Liver (tissue), 9 donors: ENCODE data around the gene SNRPB2. TPM values are rescaled to one million over a fixed set of nuclear protein-coding genes. Genes with fewer than 3 reads are reported as not detected.

ENCODE experiments used
- DNase-seq: peaks from one replicate; pipeline ENCODE4 v3.0.0-alpha.2; 2017; ENCODE audit warnings: low spot score
- H3K27ac ChIP-seq, 2 donors: one replicate each; pipeline ENCODE4 v1.7.0; 2013; ENCODE audit warnings: inconsistent platforms in 2 of 2, low read length in 2 of 2, control low read depth in 1 of 2, low read depth in 1 of 2, mild to moderate bottlenecking in 1 of 2
- H3K27me3 ChIP-seq, 4 donors: one replicate each; pipeline versions ENCODE4 v1.6.1 to v1.7.0; 2013; ENCODE audit warnings: low read length in 3 of 4, inconsistent platforms in 1 of 4, mild to moderate bottlenecking in 1 of 4, moderate library complexity in 1 of 4; ENCODE audit not compliant: control insufficient read depth in 4 of 4, insufficient read depth in 4 of 4
- H3K36me3 ChIP-seq, 4 donors: one replicate each; pipeline versions ENCODE4 v1.6.1 to v1.7.0; 2013; ENCODE audit warnings: low read length in 3 of 4, mild to moderate bottlenecking in 3 of 4, low read depth in 1 of 4, moderate library complexity in 1 of 4; ENCODE audit not compliant: control insufficient read depth in 4 of 4, insufficient read depth in 3 of 4
- H3K4me1 ChIP-seq, 4 donors: one replicate each; pipeline versions ENCODE4 v1.6.1 to v1.7.0; 2013; ENCODE audit warnings: low read length in 3 of 4, mild to moderate bottlenecking in 3 of 4, moderate library complexity in 1 of 4; ENCODE audit not compliant: control insufficient read depth in 4 of 4, insufficient read depth in 4 of 4
- H3K4me3 ChIP-seq, 3 donors: one replicate each; pipeline versions ENCODE4 v1.6.1 to v1.7.0; 2013; ENCODE audit warnings: low read length in 3 of 3, control low read depth in 1 of 3, low read depth in 1 of 3, mild to moderate bottlenecking in 1 of 3
- H3K9ac ChIP-seq, 2 donors: one replicate each; pipeline ENCODE4 v1.7.0; 2013; ENCODE audit warnings: low read length in 2 of 2, mild to moderate bottlenecking in 2 of 2, moderate library complexity in 2 of 2, control low read depth in 1 of 2, low read depth in 1 of 2
- H3K9me3 ChIP-seq, 4 donors: one replicate each; pipeline versions ENCODE4 v1.6.1 to v1.7.0; 2013; ENCODE audit warnings: low read length in 3 of 4; ENCODE audit not compliant: control insufficient read depth in 4 of 4
- EGR1 ChIP-seq, 2 donors: IDR thresholded peaks; 2 replicates each; pipeline ENCODE4 v1.6.1; 2016 to 2018; ENCODE audit warnings: antibody characterized with exemption in 2 of 2, low read depth in 2 of 2
- FOXA1 ChIP-seq: IDR thresholded peaks from 2 replicates; pipeline ENCODE4 v1.6.1; 2016; ENCODE audit warnings: antibody characterized with exemption
- FOXA2 ChIP-seq: IDR thresholded peaks from 2 replicates; pipeline ENCODE4 v1.6.1; 2016; ENCODE audit warnings: antibody characterized with exemption
- GABPA ChIP-seq, 2 donors: IDR thresholded peaks in 1 of 2; conservative IDR thresholded peaks in 1 of 2; 2 replicates each; pipeline ENCODE4 v1.6.1; 2016; ENCODE audit warnings: antibody characterized with exemption in 2 of 2, mild to moderate bottlenecking in 1 of 2, moderate library complexity in 1 of 2
- HNF4A ChIP-seq, 2 donors: conservative IDR thresholded peaks; 2 replicates each; pipeline ENCODE4 v1.6.1; 2016; ENCODE audit warnings: antibody characterized with exemption in 2 of 2, mild to moderate bottlenecking in 2 of 2
- HNF4G ChIP-seq: IDR thresholded peaks from 2 replicates; pipeline ENCODE4 v1.6.1; 2016; ENCODE audit warnings: antibody characterized with exemption
- NR2F2 ChIP-seq: IDR thresholded peaks from 2 replicates; pipeline ENCODE4 v1.6.1; 2016; ENCODE audit warnings: antibody characterized with exemption
- RAD21 ChIP-seq, 2 donors: IDR thresholded peaks; 2 replicates each; pipeline ENCODE4 v1.6.1; 2016; ENCODE audit warnings: antibody characterized with exemption in 2 of 2, mild to moderate bottlenecking in 2 of 2
- SP1 ChIP-seq: IDR thresholded peaks from 2 replicates; pipeline ENCODE4 v1.6.1; 2018; ENCODE audit warnings: antibody characterized with exemption, mild to moderate bottlenecking
- TAF1 ChIP-seq: conservative IDR thresholded peaks from 2 replicates; pipeline ENCODE4 v1.6.1; 2016; ENCODE audit warnings: antibody characterized with exemption, mild to moderate bottlenecking
- YY1 ChIP-seq: IDR thresholded peaks from 2 replicates; pipeline ENCODE4 v1.6.1; 2016; ENCODE audit warnings: antibody characterized with exemption, mild to moderate bottlenecking
- WGBS: extraction: QIAGEN DNeasy Blood & Tissue Kit; methylation state at CpG from one replicate; pipeline ENCODE4 v1.1.7; 2013; 5-methylcytosine and 5-hydroxymethylcytosine counted together
- polyA plus RNA-seq, 2 donors: library from polyadenylated mRNA; stranded (reverse) in 1 of 2; unstranded in 1 of 2; fragments of 200-250 nt in 1 of 2; fragments of >200 nt in 1 of 2; fragmentation: Nextera tagmentation in 1 of 2; extraction: Ambion mirVana in 1 of 2; gene quantifications; one replicate each; pipeline versions ENCODE4 v1.2.1 to v1.2.3, GENCODE V29; 2013 to 2015
- total RNA-seq, 2 donors: library from RNA; depleted of rRNA; stranded (reverse); fragments of >200 nt; gene quantifications; one replicate each; pipeline ENCODE4 v1.2.3, GENCODE V29; 2014
- TF ChIP-seq, protein P1 (sequence below): IDR thresholded peaks from 2 replicates; pipeline ENCODE4 v1.6.1; 2016; ENCODE audit warnings: antibody characterized with exemption
- TF ChIP-seq, protein P2 (sequence below): fragments of 150-350 bp; IDR thresholded peaks from 2 replicates; pipeline ENCODE4 v1.5.1; 2017; ENCODE audit warnings: improper control_type of control experiment, low read depth, low read length; ENCODE audit not compliant: missing input control
- TF ChIP-seq, protein P3 (sequence below): IDR thresholded peaks from 2 replicates; pipeline ENCODE4 v1.6.1; 2016; ENCODE audit warnings: antibody characterized with exemption
- donor health status: healthy.
- donor health status: healthy.
- donor health status: healthy.
- donor health status: healthy.
- donor health status: healthy.

Gene SNRPB2
- total and polyA plus RNA-seq, 4 donors, result 13.9 to 36.0 (median 21.0) TPM

DNA sequence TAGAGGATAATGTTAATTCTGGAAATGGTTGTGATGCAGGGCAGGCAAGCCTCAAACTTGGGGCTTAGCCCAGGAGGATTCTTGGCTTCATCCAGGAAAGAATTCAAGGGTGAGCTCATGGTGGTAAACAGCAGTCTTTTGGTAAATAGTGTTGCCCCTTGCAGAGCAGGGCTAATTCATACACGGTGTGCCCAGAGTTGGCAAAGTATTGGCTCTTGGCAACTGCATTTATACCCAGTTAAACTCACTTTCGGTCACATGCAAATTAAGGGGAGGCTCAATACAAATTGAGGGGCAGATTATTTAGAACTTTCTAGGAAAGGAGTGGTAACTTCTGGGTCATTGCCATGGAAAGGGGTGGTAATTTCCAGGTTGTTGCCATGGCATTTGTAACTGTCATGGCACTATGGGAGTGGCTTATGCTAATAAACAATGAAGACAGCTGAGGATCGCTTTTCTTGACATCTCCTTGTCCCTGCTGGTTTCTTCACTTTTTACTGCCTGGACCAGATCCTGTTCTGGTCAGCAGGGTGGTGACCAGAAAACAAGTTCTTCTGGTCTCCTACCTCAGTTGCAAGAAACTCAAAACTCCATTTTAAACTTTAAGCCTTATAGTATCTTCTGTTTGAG is 14.5 kb downstream of the SNRPB2 start:
- 58% methylated on average over 3 of the region's 3 CpGs for WGBS
- Histone ChIP-seq H3K27me3 (no peaks in the 10 kb centered on the region), H3K36me3 (peaks cover 0 to 20% (median 15%) of the 10 kb centered on the region in 4 donors), H3K4me1 (peaks cover 0 to 6% (median 2%) of the 10 kb centered on the region in 4 donors), H3K9me3 (no peaks in the 10 kb centered on the region), H3K4me3 (no peak overlapping the region), H3K9ac (no peak overlapping the region), H3K27ac (no peak overlapping the region)
- TF ChIP-seq GABPA (IDR thresholded peaks at IDR 0.05 in 1 of 2, conservative IDR thresholded peaks at IDR 0.05 in 1 of 2), result no peak
- DNase-seq, result no peak

DNA sequence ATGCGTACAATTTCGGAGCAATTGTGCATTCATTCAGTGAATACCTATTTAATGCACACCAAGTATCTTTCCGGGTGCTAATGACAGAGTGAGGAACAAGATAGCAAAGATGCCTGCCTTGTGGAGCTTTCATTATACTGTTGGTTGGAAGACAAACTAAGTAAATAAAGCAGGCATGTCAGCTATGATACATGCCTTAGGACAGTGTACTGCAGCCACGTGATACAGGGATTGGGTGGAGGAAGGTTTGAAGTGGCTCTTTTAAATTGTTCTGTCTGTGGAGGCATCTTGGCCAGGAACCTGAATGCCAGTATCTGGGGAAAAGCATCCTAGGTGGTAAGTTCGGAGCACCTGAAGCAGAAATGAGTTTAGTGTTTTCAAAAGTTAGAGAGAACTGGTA is 15.4 kb downstream of the SNRPB2 start:
- TF ChIP-seq TAF1, result no peak
- no peak for TF ChIP-seq YY1
- no peak for TF ChIP-seq GABPA (IDR thresholded peaks at IDR 0.05 in 1 of 2, conservative IDR thresholded peaks at IDR 0.05 in 1 of 2)
- TF ChIP-seq FOXA1, result no peak
- TF ChIP-seq HNF4G, result no peak
- TF ChIP-seq, protein P1, sequence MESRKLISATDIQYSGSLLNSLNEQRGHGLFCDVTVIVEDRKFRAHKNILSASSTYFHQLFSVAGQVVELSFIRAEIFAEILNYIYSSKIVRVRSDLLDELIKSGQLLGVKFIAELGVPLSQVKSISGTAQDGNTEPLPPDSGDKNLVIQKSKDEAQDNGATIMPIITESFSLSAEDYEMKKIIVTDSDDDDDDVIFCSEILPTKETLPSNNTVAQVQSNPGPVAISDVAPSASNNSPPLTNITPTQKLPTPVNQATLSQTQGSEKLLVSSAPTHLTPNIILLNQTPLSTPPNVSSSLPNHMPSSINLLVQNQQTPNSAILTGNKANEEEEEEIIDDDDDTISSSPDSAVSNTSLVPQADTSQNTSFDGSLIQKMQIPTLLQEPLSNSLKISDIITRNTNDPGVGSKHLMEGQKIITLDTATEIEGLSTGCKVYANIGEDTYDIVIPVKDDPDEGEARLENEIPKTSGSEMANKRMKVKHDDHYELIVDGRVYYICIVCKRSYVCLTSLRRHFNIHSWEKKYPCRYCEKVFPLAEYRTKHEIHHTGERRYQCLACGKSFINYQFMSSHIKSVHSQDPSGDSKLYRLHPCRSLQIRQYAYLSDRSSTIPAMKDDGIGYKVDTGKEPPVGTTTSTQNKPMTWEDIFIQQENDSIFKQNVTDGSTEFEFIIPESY, result no peak
- no peak for TF ChIP-seq HNF4A (conservative IDR thresholded peaks at IDR 0.05)
- TF ChIP-seq RAD21 (IDR thresholded peaks at IDR 0.05), result no peak
- no peaks in the 10 kb centered on the region for H3K9me3 ChIP-seq
- 82% methylated on average over 5 of the region's 5 CpGs for WGBS
- no peak overlapping the region for H3K4me3 ChIP-seq
- DNase-seq, result no peak
- H3K9ac ChIP-seq, result no peak overlapping the region
- H3K36me3 ChIP-seq, result peaks cover 0 to 11% (median 7%) of the 10 kb centered on the region in 4 donors
- no peak overlapping the region for H3K27ac ChIP-seq
- peaks cover 0 to 6% (median 2%) of the 10 kb centered on the region in 4 donors for H3K4me1 ChIP-seq
- peaks cover 0 to 5% (median under 1%) of the 10 kb centered on the region in 4 donors for H3K27me3 ChIP-seq

DNA sequence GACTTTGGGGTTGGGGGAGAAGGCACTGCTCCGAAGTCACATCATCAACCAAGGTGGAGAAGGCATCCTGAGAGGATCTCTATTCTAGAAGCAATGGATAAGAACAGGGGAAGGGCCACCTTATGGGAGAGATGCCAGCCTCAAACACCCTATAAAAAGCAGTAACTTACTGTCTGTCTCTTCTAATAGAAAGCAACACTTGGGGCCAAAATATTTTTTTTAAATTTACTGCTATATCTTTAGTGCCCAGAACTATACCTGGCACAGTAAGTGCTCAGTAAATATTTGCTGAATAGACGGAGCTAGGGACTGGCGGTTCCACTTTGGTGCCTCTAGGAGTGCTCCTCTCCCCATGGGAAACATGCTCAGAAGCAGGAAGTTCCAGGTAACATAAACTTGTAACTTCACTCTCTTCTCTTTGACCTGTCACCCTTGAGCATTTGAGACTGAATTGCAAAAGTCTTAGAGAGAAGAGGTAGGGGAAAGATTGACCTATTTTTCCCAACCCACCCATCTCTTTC is 17.5 kb downstream of the SNRPB2 start:
- no peak overlapping the region for H3K9ac ChIP-seq
- no peak overlapping the region for H3K27ac ChIP-seq
- peaks cover 0 to 3% (median 0%) of the 10 kb centered on the region in 4 donors for H3K4me1 ChIP-seq
- 40% methylated on average over 3 of the region's 3 CpGs for WGBS
- H3K4me3 ChIP-seq, result no peak overlapping the region
- no peaks in the 10 kb centered on the region for H3K36me3 ChIP-seq
- no peaks in the 10 kb centered on the region for H3K9me3 ChIP-seq
- TF ChIP-seq SP1 (no peak), NR2F2 (no peak), HNF4G (no peak), GABPA (IDR thresholded peaks at IDR 0.05 in 1 of 2, conservative IDR thresholded peaks at IDR 0.05 in 1 of 2) (no peak), YY1 (no peak), FOXA2 (no peak), EGR1 (IDR thresholded peaks at IDR 0.05; ENCODE audit: low read depth in 2 of 2) (no peak), RAD21 (IDR thresholded peaks at IDR 0.05) (no peak), HNF4A (conservative IDR thresholded peaks at IDR 0.05) (no peak), FOXA1 (no peak)
- TF ChIP-seq, protein P2, sequence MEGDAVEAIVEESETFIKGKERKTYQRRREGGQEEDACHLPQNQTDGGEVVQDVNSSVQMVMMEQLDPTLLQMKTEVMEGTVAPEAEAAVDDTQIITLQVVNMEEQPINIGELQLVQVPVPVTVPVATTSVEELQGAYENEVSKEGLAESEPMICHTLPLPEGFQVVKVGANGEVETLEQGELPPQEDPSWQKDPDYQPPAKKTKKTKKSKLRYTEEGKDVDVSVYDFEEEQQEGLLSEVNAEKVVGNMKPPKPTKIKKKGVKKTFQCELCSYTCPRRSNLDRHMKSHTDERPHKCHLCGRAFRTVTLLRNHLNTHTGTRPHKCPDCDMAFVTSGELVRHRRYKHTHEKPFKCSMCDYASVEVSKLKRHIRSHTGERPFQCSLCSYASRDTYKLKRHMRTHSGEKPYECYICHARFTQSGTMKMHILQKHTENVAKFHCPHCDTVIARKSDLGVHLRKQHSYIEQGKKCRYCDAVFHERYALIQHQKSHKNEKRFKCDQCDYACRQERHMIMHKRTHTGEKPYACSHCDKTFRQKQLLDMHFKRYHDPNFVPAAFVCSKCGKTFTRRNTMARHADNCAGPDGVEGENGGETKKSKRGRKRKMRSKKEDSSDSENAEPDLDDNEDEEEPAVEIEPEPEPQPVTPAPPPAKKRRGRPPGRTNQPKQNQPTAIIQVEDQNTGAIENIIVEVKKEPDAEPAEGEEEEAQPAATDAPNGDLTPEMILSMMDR, result no peak
- TF ChIP-seq, protein P1, result no peak
- TF ChIP-seq, protein P3, sequence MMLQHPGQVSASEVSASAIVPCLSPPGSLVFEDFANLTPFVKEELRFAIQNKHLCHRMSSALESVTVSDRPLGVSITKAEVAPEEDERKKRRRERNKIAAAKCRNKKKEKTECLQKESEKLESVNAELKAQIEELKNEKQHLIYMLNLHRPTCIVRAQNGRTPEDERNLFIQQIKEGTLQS, result no peak
- no peak for DNase-seq
- H3K27me3 ChIP-seq, result peaks cover 0 to 5% (median under 1%) of the 10 kb centered on the region in 4 donors
